Kidney glomerular epithelial cell (primary cell): ENCODE results near the gene TTLL3.
"Not testable (repeated sequence)": the region's sequence is repeated elsewhere in the genome, so short reads cannot be mapped to it uniquely, and the experiment has no call there.

Source experiments
- DNase-seq: peaks from one replicate; lab custom pipeline; 2025; lab: John Stamatoyannopoulos, UW

The TTLL3 gene

DNA sequence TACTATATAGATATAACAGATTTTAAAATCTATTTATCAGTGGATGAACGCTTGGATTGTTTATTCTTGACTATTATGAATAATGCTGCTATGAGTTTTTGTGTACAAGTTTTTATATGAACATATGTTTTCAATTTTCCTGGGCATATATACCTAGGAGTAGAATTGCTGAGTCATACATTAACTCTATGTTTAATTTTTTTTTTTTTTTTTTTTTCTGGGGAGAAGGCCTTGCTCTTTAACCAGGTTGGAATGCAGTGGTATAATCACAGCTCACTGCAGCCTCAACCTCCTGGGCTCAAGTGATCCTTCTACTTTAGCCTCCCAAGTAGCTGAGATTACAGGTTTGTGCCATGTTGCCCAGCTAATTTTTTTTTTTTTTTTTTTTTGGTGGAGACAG lies 60.9 kb downstream of the TTLL3 start:
- no peak for DNase-seq

DNA sequence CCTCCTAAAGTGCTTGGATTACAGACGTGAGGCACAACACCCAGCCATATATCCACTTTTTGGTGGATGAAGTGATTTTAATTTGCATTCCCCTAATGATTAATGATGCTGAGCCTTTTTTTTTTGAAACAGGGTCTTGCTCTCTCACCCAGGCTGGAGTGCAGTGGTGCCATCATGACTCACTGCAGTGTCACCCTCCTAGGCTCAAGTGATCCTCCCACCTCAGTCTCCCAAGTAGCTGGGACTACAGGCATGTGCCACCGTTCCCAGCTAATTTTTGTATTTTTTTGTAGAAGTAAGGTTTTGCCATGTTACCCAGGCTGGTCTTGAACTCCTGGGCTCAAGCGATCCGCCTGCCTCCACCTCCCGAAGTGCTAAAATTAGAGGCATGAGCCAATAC lies 62.0 kb downstream of the TTLL3 start:
- not testable (repeated sequence) for DNase-seq

DNA sequence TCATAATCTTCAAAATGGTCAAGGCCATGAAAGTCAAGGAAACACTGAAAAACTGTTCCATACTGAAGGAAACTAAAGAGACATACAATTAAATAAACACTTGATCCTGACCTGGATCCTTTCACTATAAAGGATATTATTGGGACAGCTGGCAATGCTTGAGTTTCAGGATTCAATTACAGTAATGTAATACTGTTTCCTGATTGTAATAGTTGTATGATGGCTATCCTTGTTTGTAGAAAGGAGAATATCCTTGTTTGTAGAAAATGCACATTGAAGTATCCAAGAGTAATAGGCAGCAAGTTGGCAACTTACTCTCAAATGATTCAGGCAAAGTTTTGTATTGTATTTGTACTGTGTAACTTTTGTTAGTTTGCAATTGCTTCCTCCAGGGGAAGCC lies 65.4 kb downstream of the TTLL3 start:
- DNase-seq, result no peak

DNA sequence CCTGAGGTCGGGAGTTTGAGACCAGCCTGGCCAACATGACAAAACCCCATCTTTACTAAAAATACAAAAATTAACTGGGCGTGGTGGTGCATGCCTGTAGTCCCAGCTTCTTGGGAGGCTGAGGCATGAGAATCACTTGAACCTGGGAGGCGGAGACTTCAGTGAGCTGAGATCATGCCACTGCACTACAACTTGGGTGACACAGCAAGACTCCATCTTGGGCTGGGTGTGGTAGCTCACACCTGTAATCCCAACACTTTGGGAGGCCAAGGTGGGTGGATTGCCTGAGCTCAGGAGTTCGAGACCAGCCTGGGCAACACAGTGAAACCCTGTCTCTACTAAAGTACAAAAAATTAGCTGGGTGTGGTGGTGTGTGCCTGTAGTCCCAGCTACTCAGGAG lies 66.2 kb downstream of the TTLL3 start:
- DNase-seq, result not testable (repeated sequence)

DNA sequence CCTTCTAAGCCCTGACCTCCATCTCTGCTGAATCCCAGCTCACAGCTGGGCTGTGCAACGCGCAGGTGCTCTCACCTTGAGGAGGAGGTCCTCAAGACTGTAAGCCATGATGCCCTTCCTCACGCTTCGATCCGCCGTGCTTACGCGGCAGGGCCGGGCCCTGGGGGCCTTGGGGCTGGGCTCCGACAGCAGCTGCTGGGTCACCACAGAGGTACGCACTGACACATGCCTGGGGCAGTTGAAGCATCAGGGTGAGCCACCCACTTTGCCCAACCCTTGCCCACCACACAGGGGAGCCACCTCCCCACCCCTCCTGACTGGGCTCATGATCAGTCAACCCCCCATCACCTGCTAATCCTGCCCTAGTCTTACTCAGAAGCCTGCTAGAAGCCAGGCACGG lies 66.9 kb downstream of the TTLL3 start:
- DNase-seq, result no peak

DNA sequence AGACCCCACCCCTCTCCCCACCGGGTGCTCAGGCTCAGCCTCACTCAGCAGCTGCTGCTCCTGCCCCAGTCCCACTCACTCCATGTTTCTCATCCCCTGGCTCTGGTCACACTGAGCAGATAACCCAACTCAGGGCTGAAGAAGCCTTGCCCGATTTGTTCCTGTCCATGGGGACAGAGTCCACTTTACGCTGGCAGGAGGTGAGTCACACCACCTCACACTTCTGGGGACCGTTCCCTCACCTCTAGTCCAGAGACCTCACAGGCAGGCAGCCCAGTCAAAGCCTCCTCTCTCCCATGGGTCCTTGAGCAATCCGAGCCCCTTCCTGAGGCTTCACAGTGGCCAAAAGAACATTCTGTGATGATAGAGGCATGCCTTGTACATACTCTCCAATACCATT lies 68.6 kb downstream of the TTLL3 start:
- no peak for DNase-seq

DNA sequence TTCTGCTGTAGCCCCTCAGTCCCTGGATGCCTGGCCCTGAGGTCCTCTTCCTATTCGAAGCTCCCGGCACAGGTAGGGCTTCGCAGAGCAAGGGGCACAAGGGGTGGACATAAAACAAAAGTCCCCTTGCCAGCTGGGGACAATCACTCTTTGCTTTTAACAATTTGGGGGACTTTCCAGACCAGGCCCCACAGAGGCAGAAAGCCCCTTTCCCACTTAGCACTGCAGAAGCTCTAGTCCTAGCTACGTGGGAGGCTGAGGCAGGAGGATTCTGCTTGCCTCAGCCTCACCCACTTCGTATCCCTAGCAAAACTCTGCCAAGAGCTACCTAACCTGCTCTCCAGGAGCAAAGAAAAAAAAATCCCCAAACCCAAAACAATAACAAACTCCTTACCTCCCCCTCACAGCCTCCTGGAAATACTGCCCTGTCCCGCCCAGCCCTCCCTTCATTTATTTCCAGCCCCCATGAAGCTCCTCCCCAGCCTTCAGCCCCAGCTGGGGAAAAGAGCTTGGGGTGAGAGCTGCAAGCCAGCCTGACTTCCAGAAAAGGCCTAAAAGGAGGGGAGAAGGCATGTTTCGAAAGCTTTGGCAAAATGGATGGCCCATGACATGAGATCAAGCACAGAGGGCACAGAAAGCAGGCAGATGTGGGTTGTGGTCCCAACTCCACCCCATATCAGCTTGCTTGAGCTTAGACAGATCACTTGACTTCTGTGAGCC lies 69.9 kb downstream of the TTLL3 start, which contains the start of gene CIDEC:
CIDEC (minus strand) TSS at position 424 of the 720 bp plus-strand sequence. CDS start 1,767 bp downstream, outside the sequence.
- no peak for DNase-seq

DNA sequence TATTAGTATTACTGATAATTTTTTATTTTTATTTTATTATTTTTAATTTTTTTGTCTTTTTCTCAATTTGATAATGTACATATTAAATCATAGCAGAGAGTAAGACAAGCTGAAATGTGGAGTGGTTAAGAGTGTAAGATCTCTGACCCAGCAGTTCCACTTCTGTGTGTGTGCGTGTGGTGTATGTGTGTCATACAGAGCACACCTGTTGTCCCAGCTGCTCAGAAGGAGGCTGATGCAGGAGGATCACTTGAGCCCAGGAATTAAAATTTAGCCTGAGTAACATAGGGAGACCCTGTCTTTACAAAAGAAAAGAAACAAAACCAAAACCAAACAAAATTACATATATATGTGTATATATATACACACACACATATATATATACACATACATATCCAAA lies 71.4 kb downstream of the TTLL3 start:
- no peak for DNase-seq

DNA sequence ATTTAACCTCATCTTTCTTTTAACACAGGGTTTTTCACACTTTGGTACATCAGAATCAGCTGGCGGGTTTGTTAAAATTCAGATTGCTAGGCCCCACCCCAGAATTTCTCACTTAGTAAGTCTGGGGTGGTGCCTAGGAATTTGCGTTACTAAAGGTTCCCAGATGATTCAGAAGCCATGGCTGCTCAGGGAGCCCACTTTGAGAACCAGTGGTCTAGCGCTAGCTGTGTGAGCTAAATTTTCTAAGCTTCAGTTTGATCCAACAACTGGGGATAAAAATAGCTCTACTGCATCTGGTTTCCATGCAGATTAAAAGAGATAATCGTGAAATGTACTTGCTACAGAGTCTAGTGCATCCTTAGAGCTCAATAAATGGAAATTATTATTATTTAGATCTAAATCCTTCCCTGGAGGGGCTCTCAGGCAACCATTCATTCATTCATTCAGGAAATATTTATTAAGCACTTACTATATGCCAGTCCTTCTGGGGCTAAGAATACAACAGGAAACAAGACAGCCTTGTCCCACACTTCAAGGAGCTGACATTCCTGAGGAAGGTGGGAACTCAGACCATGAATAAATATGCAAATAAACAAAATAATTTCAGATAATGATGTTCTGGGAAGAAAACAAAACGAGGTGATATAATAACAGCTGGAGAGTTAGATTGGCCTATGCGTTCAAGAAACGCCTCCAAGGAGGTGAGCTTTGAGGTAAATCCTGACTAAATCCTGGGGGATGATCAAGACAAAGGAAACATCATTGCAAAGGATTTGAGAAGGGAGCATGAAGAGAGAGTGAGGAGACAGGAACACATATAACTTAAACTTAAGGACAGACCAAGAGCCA lies 73.9 kb downstream of the TTLL3 start:
- DNase-seq, result no peak

DNA sequence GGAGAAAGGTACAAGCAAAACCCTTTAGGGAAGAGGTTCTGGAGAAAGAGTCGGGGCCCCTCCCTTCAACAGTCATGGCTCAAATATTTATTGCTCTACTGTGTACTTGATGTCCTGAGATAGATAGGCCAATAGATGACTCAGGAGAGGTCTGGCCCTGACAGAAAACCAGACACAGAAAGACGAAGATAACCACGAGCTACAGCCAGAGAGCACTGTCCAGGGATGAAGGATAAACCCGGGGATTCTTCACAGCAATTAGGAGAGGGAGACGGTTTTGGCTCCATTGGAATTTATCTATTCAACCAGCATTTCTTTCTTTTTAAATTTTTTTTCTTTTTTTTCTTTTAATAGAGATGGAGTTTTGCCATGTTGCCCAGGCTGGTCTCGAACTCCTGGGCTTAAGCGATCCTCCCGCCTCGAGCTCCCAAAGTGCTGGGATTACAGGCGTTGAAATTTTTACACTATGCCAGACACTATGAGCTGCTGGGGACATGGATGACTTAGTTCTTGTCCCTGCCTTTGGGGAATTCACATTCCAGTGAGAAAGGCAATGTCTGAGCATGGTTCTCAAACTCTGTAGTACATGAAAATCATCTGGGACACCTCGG lies 74.6 kb downstream of the TTLL3 start:
- DNase-seq, result peak; percentile 77
